Panc1 (cell line): ENCODE results near the gene EXD3. TPM values are rescaled to one million over a fixed set of nuclear protein-coding genes. Genes with fewer than 3 reads are reported as not detected.

ENCODE experiments used
- ATAC-seq: fragments of 200-7000 bp; cut with Tn5 transposase; 2 replicates; pipeline ENCODE4 v1.9.1; 2020; ENCODE audit warnings: mild to moderate bottlenecking, moderate library complexity
- BruUV-seq: library from RNA; stranded (reverse); fragments of 400-500 nt; replicated peaks from 2 replicates; lab custom pipeline; 2021; lab: Mats Ljungman, UMichigan
- CTCF ChIA-PET: fragments of 300-600 bp; sonication (Branson Sonifier 250); formaldehyde crosslinking; loops from one replicate; lab custom pipeline; 2022; ENCODE audit warnings: antibody characterized with exemption; lab: Charles Lee
- POLR2A ChIA-PET: fragments of 300-600 bp; sonication (Branson Sonifier 250); formaldehyde crosslinking; loops from one replicate; lab custom pipeline; 2022; ENCODE audit warnings: antibody characterized with exemption; lab: Charles Lee
- DNase-seq: peaks from one replicate; pipeline ENCODE4 v3.0.0-alpha.2; 2010; ENCODE audit warnings: low read depth, low spot score
- H3K27ac ChIP-seq: 2 replicates; pipeline ENCODE4 v1.5.1; 2011; ENCODE audit warnings: mild to moderate bottlenecking, low read length, inconsistent platforms
- H3K27me3 ChIP-seq: fragments of 200-500 bp; sonication (Bioruptor generic); 2 replicates; pipeline ENCODE4 v1.6.0; 2014; ENCODE audit warnings: low read length, inconsistent platforms; ENCODE audit not compliant: control insufficient read depth, insufficient read depth
- H3K36me3 ChIP-seq: fragments of 200-500 bp; sonication (Bioruptor generic); 2 replicates; pipeline ENCODE4 v1.5.1; 2014; ENCODE audit warnings: inconsistent platforms, mild to moderate bottlenecking, low read length, moderate library complexity; ENCODE audit not compliant: control insufficient read depth, insufficient read depth
- H3K4me1 ChIP-seq: 2 replicates; pipeline ENCODE4 v1.5.1; 2011; ENCODE audit warnings: inconsistent platforms, mild to moderate bottlenecking, low read length, moderate library complexity; ENCODE audit not compliant: control insufficient read depth, insufficient read depth
- H3K4me3 ChIP-seq, 2 experiments: 2 replicates each; pipeline ENCODE4 v1.5.1; 2011 to 2012; ENCODE audit warnings: low read depth in 2 of 2, low read length in 2 of 2, mild to moderate bottlenecking in 2 of 2, inconsistent platforms in 1 of 2, moderate library complexity in 1 of 2
- H3K9me3 ChIP-seq: fragments of 200-500 bp; sonication (Bioruptor generic); 2 replicates; pipeline ENCODE4 v1.5.1; 2014; ENCODE audit warnings: low read depth, mild to moderate bottlenecking, inconsistent platforms, low read length, moderate library complexity; ENCODE audit not compliant: control insufficient read depth, insufficient read depth
- CTCF ChIP-seq: fragments of 450-650 bp; IDR thresholded peaks from 2 replicates; pipeline ENCODE4 v1.5.1; 2017; ENCODE audit warnings: mild to moderate bottlenecking
- POLR2AphosphoS5 ChIP-seq: IDR thresholded peaks from 2 replicates; pipeline ENCODE4 v1.6.1; 2012; ENCODE audit warnings: mild to moderate bottlenecking, low read depth, low read length, moderate library complexity
- REST ChIP-seq, 2 experiments: IDR thresholded peaks; 2 replicates each; pipeline ENCODE4 v1.6.1; 2011 to 2012; ENCODE audit warnings: low read depth in 2 of 2, control low read depth in 1 of 2, low read length in 1 of 2, mild to moderate bottlenecking in 1 of 2, moderate library complexity in 1 of 2; ENCODE audit not compliant: insufficient read depth in 1 of 2
- SIN3A ChIP-seq: IDR thresholded peaks from 2 replicates; pipeline ENCODE4 v1.6.1; 2012; ENCODE audit warnings: low read depth, mild to moderate bottlenecking, low read length, moderate library complexity, borderline replicate concordance; ENCODE audit not compliant: insufficient read depth
- TCF7L2 ChIP-seq: IDR thresholded peaks from 2 replicates; pipeline ENCODE4 v1.6.1; 2011; ENCODE audit warnings: mild to moderate bottlenecking, low read depth, low read length, inconsistent platforms
- in situ Hi-C: cut with HindIII; loops from 2 replicates; pipeline ENCODE4 v1.10.0; 2016; ENCODE audit warnings: low sequenced_read_pairs, low pct_unique_long_range_greater_than_20kb
- intact Hi-C: fragments of 100-400 bp; cut with micrococcal nuclease; formaldehyde crosslinking; loops from one replicate; pipeline ENCODE4 v1.10.0; 2022; ENCODE audit not compliant: unreplicated experiment
- total RNA-seq: library from RNA; stranded (reverse); gene quantifications from one replicate; pipeline ENCODE4 v1.2.1, GENCODE V29; 2021; ENCODE audit not compliant: unreplicated experiment

Gene EXD3
- total RNA-seq, 1 experiment from 2014 or later = 9.2 TPM

GRCh38 chr9:137376386-137376785 is 46.6 kb downstream of the EXD3 start:
- Histone ChIP-seq H3K4me3 (no peak overlapping the region), H3K9me3 (no peaks in the 10 kb centered on the region), H3K36me3 (no peaks in the 10 kb centered on the region), H3K27ac (no peak overlapping the region), H3K4me1 (no peaks in the 10 kb centered on the region), H3K27me3 (no peaks in the 10 kb centered on the region)
- in situ Hi-C loops (no loop called here), intact Hi-C loops (no loop called here)
- TF ChIP-seq CTCF (no peak), POLR2AphosphoS5 (no peak), TCF7L2 (no peak), REST (IDR thresholded peaks at IDR 0.05; ENCODE audit: insufficient read depth in 1 of 2, low read depth in 2 of 2, low read length in 1 of 2) (no peak), SIN3A (no peak)
- ChIA-PET POLR2A (no interaction called here), CTCF (no interaction called here)
- DNase-seq (no peak), ATAC-seq (no peak)
- no TSS peak for BruUV-seq

DNA sequence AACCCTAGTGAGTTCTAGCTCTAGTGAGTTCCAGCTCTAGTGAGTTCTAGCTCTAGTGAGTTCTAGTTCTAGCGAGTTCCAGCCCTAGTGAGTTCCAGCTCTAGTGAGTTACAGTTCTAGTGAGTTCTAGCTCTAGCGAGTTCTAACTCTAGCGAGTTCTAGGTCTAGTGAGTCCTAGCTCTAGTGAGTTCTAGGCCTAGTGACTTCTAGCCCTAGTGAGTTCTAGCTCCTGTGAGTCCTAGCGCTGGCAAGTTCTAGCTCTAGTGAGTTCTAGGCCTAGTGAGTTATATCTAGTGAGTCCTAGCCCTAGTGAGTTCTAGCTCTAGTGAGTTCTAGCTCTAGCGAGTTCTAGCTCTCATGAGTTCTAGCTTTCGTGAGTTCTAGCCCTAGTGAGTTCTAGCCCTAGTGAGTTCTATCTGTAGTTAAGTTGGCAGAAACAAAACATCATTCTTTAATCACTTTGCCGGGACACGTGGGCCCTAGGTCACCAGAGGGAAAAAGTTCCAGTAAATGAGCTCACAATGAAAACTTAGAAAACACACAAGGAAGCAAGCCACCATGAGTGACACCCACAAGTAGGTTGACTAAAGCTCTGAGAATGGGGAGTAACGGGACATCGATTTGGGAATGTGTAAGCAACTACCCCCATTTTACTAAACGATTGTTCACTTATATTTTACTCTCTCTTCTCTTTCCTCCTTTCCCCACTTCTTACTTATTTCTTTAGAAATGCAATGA is 47.5 kb downstream of the EXD3 start:
- ATAC-seq = no peak
- in situ Hi-C loops = no loop called here
- H3K4me1 ChIP-seq = no peaks in the 10 kb centered on the region
- no peak overlapping the region for H3K27ac ChIP-seq
- intact Hi-C loops = no loop called here
- ChIA-PET POLR2A (no interaction called here), CTCF (no interaction called here)
- H3K36me3 ChIP-seq = no peaks in the 10 kb centered on the region
- TF ChIP-seq REST (IDR thresholded peaks at IDR 0.05; ENCODE audit: insufficient read depth in 1 of 2, low read depth in 2 of 2, low read length in 1 of 2) (no peak), TCF7L2 (no peak), CTCF (no peak), POLR2AphosphoS5 (no peak), SIN3A (no peak)
- no peak overlapping the region for H3K4me3 ChIP-seq
- BruUV-seq = no TSS peak
- no peaks in the 10 kb centered on the region for H3K27me3 ChIP-seq
- no peaks in the 10 kb centered on the region for H3K9me3 ChIP-seq
- no peak for DNase-seq
